Smooth muscle cell of the brain vasculature (primary cell): ENCODE measurements around the gene PIWIL4.
"Not testable (repeated sequence)": the region's sequence is repeated elsewhere in the genome, so short reads cannot be mapped to it uniquely, and the experiment has no call there.

Experiments used
- DNase-seq: peaks from one replicate; pipeline ENCODE4 v3.0.0-alpha.2; 2012; ENCODE audit warnings: low read depth, low spot score

PIWIL4 gene

GRCh38 chr11:94636388-94636949, 69.3 kb downstream of the PIWIL4 start:
- no peak for DNase-seq

- DNase-seq = no peak
Observed at GRCh38 chr11:94638301-94638901, 71.2 kb downstream of the PIWIL4 start.

GRCh38 chr11:94638902-94639373, 71.8 kb downstream of the PIWIL4 start:
- no peak for DNase-seq

- DNase-seq = no peak
Observed at GRCh38 chr11:94639901-94640721, 72.9 kb downstream of the PIWIL4 start.

- DNase-seq = no peak
Observed at GRCh38 chr11:94641167-94641761, 74.1 kb downstream of the PIWIL4 start.

- DNase-seq = not testable (repeated sequence)
Observed at GRCh38 chr11:94643186-94643585, 76.0 kb downstream of the PIWIL4 start.

- no peak for DNase-seq
Observed at GRCh38 chr11:94647926-94648325, 80.8 kb downstream of the PIWIL4 start.

- no peak for DNase-seq
Observed at GRCh38 chr11:94648789-94649188, 81.6 kb downstream of the PIWIL4 start.

- no peak for DNase-seq
Observed at GRCh38 chr11:94649254-94649653, 82.1 kb downstream of the PIWIL4 start.

- DNase-seq = no peak
Observed at GRCh38 chr11:94649964-94650623, 82.9 kb downstream of the PIWIL4 start.

- DNase-seq = no peak
Observed at GRCh38 chr11:94650756-94651155, 83.6 kb downstream of the PIWIL4 start.

GRCh38 chr11:94652735-94653284, 85.6 kb downstream of the PIWIL4 start:
- no peak for DNase-seq

- DNase-seq = no peak
Observed at GRCh38 chr11:94653561-94653960, 86.4 kb downstream of the PIWIL4 start.

- DNase-seq = no peak
Observed at GRCh38 chr11:94654201-94654600, 87.0 kb downstream of the PIWIL4 start.

- no peak for DNase-seq
Observed at GRCh38 chr11:94655291-94655690, 88.1 kb downstream of the PIWIL4 start.

GRCh38 chr11:94655956-94656355, 88.8 kb downstream of the PIWIL4 start:
- no peak for DNase-seq

GRCh38 chr11:94656968-94657367, 89.8 kb downstream of the PIWIL4 start:
- DNase-seq = no peak

GRCh38 chr11:94657629-94658028, 90.5 kb downstream of the PIWIL4 start:
- no peak for DNase-seq

GRCh38 chr11:94658386-94658785, 91.2 kb downstream of the PIWIL4 start:
- DNase-seq = no peak

- DNase-seq = no peak
Observed at GRCh38 chr11:94658888-94659287, 91.7 kb downstream of the PIWIL4 start.

- no peak for DNase-seq
Observed at GRCh38 chr11:94661444-94661843, 94.3 kb downstream of the PIWIL4 start.
